GM12872 (cell line): ENCODE results near the gene IGF2BP3.

ENCODE experiments used
- TF ChIP-seq, protein P1 (sequence below): IDR thresholded peaks from 3 replicates; pipeline ENCODE4 v1.5.1; 2011; ENCODE audit warnings: low read depth, mild to moderate bottlenecking, low read length, moderate library complexity; ENCODE audit not compliant: insufficient read depth

The IGF2BP3 gene

DNA sequence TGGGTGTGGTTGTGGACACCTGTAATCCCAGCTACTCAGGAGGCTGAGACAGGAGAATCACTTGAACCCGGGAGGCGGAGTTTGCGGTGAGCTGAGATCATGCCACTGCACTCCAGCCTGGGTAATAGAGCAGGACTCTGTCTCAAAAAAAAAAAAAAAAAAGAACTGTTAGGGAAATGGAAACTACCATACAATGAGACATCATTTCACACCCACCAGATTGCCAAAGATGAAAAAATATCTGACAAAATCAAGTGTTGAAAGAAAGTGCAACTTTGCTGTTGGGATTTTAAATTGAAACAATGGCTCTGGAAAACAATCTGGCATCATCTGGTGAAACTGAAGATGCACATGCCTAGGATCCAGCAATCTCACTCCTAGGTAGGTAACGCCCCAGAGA is 187.2 kb downstream of the IGF2BP3 start:
- TF ChIP-seq, protein P1, sequence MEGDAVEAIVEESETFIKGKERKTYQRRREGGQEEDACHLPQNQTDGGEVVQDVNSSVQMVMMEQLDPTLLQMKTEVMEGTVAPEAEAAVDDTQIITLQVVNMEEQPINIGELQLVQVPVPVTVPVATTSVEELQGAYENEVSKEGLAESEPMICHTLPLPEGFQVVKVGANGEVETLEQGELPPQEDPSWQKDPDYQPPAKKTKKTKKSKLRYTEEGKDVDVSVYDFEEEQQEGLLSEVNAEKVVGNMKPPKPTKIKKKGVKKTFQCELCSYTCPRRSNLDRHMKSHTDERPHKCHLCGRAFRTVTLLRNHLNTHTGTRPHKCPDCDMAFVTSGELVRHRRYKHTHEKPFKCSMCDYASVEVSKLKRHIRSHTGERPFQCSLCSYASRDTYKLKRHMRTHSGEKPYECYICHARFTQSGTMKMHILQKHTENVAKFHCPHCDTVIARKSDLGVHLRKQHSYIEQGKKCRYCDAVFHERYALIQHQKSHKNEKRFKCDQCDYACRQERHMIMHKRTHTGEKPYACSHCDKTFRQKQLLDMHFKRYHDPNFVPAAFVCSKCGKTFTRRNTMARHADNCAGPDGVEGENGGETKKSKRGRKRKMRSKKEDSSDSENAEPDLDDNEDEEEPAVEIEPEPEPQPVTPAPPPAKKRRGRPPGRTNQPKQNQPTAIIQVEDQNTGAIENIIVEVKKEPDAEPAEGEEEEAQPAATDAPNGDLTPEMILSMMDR, result no peak

DNA sequence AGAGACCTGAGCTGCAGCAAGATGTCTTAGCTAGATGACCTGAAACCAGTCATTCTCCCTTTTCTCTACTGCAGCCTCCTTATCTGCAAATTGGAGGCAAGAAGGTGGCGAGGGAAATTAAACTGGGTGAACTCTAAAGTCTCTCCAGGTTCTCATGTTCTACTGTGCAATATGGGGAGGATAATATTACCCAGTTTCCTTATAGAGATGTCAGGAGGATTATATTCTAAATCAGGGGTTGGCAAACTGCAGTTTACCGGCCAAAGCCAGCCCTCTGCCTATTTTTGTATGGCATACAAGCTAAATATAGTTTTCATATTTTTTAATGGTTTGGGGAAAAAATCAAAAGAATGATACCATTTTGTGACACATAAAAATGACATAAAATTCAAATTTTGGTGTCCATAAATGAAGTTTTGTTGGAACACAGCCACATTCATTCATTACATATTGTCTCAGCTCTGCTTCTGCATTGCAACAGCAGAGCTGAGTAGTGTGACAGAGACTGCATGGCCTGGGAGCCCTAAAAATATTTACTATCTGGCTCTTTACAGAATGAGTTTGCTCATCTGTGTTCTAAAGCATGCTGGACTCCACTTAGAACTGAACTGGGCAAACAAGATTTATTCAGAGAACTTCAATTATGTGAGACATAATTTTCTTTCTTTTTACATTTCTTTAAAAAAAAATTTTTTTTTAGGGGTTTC is 190.3 kb downstream of the IGF2BP3 start:
- TF ChIP-seq, protein P1, result no peak

DNA sequence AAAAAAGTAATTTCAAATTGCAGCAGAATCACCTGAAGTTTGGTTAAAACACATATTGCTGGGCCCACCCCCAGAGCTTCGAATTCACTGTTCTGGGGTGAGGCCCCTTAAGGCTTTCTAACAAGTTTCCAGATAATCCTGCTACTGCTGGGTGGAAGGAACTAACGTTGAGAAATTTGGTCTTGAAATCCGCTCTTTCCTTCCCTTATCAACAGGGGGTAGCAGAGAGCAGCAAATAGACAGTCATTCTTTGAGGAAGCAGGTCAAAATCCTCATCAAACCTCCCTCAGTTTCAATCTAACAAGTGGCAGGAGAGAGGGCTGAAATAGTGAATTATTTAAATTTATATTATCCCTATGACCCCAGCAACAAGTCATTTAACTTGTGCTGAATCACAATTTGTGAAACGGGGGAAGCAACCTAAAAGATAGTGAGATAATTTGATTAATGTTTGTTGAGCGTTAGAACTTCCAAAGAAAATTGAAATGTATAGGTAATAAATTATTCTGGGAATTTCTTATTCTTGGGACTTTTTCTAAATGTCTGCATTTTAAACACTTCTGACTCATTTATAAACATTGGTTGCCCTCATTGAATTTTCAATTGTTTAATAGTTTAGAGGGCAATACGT is 192.8 kb downstream of the IGF2BP3 start:
- TF ChIP-seq, protein P1, result peak; percentile 80

DNA sequence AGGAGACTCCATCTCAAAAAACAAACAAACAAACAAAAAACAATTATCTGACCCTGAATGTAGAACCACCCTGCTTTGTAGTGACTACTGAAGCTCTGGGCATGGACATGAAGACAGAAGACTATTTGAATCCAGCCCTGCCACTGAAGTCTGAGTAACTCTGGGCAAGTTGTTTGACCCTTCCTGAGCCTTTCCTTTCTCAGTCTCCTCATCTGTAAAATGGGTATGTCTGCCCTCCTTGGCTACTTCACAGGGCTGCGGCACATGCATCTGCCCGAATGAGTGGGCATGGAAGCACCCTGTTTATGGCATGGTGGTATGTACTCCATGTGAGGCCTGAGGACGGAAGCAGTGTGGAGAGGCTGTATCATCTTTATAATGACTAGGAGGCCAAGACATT is 193.3 kb downstream of the IGF2BP3 start:
- TF ChIP-seq, protein P1, result no peak

DNA sequence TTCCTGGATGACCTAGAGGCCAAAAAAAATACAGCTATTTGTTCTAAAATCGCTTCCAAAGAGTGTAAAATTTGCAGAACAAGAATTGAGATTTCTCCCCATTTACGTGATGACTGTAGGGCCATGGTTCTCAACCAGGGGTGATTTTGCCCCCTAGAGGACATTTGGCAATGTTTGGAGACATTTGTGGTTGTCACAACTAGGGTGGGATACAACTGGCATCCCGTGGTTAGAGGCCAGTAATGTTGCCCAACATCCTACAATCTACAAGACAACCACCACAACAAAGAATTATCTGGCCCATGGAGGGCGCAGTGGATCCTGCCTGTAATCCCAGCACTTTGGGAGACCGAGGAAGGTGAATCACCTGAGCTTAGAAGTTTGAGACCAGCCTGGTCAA is 193.9 kb downstream of the IGF2BP3 start:
- TF ChIP-seq, protein P1, result peak; percentile 53

DNA sequence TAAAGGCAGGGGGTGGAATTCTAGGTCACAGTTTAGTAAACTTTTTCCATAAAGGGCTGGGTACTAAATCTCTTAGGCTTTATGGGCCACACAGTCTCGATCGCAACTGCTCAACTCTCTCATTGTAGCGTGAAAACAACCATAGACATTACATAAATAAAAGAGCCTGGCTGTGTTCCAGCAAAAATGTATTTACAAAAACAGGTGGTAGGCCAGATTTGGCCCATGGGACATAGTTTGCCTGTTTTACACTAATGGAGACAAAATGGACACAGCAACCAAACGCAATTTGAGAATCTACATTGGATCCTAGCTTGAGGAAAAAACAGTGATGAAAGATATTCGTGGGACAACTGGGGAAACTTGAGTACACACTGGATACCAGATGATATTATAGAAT is 194.4 kb downstream of the IGF2BP3 start:
- TF ChIP-seq, protein P1, result no peak

DNA sequence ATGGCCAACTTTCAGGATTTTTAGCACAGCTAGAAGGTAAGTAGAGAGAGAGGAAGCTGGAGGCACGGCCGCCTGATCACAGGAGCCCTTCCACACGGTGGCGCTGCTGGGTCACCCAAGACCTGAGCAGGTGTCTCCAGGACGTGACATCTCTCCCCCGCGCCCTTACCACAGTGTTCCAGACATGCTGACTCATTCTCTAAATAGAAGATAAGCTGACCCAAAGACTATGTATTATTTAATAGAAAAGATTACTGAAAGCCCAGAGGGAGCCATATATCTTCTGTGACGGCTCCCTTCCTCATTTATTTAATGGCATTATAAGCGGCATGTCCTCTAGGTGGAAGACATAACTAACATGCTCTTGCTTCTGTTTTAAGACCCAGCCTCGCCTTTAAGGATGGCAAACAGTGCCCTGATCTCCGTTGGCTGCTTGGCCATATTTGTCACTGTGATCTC is 197.1 kb downstream of the IGF2BP3 start:
- TF ChIP-seq, protein P1, result peak; percentile 92
